HEK293 (cell line): ENCODE results near the gene NRN1L.

Experiments
- GLIS2 ChIP-seq: fragments of 450-650 bp; formaldehyde crosslinking; IDR thresholded peaks from 2 replicates; pipeline ENCODE4 v1.5.1; 2016; ENCODE audit warnings: missing biosample characterization, missing genetic modification characterization
- KLF1 ChIP-seq: fragments of 450-650 bp; formaldehyde crosslinking; IDR thresholded peaks from 2 replicates; pipeline ENCODE4 v1.5.1; 2016; ENCODE audit warnings: missing biosample characterization, missing genetic modification characterization
- KLF7 ChIP-seq: fragments of 450-650 bp; formaldehyde crosslinking; IDR thresholded peaks from 2 replicates; pipeline ENCODE4 v1.5.1; 2016; ENCODE audit warnings: missing biosample characterization, missing genetic modification characterization, borderline replicate concordance
- OSR2 ChIP-seq: fragments of 450-650 bp; formaldehyde crosslinking; IDR thresholded peaks from 2 replicates; pipeline ENCODE4 v1.5.1; 2016; ENCODE audit warnings: missing biosample characterization, missing genetic modification characterization
- RBAK ChIP-seq: fragments of 450-650 bp; formaldehyde crosslinking; IDR thresholded peaks from 2 replicates; pipeline ENCODE4 v1.5.1; 2016; ENCODE audit warnings: missing biosample characterization, missing genetic modification characterization
- SALL2 ChIP-seq: fragments of 450-650 bp; formaldehyde crosslinking; IDR thresholded peaks from 2 replicates; pipeline ENCODE4 v1.5.0; 2017; ENCODE audit warnings: missing biosample characterization, mild to moderate bottlenecking, missing genetic modification characterization, borderline replicate concordance
- ZBTB1 ChIP-seq: fragments of 450-650 bp; formaldehyde crosslinking; IDR thresholded peaks from 2 replicates; pipeline ENCODE4 v1.5.1; 2016; ENCODE audit warnings: missing biosample characterization, missing genetic modification characterization
- ZBTB7A ChIP-seq: fragments of 450-650 bp; formaldehyde crosslinking; IDR thresholded peaks from 2 replicates; pipeline ENCODE4 v1.5.1; 2016; ENCODE audit warnings: low read depth, missing biosample characterization, missing genetic modification characterization
- ZNF132 ChIP-seq: fragments of 450-650 bp; formaldehyde crosslinking; IDR thresholded peaks from 2 replicates; pipeline ENCODE4 v1.5.1; 2017; ENCODE audit warnings: missing biosample characterization, missing genetic modification characterization, borderline replicate concordance
- ZNF174 ChIP-seq: fragments of 450-650 bp; formaldehyde crosslinking; IDR thresholded peaks from 2 replicates; pipeline ENCODE4 v1.5.0; 2017; ENCODE audit warnings: missing biosample characterization, mild to moderate bottlenecking, missing genetic modification characterization
- ZNF221 ChIP-seq: fragments of 450-650 bp; formaldehyde crosslinking; IDR thresholded peaks from 2 replicates; pipeline ENCODE4 v1.5.1; 2017; ENCODE audit warnings: missing biosample characterization, missing genetic modification characterization, borderline replicate concordance
- ZNF223 ChIP-seq: fragments of 450-650 bp; formaldehyde crosslinking; IDR thresholded peaks from 2 replicates; pipeline ENCODE4 v1.5.1; 2016; ENCODE audit warnings: missing biosample characterization, missing genetic modification characterization
- ZNF239 ChIP-seq: fragments of 450-650 bp; formaldehyde crosslinking; IDR thresholded peaks from 2 replicates; pipeline ENCODE4 v1.5.1; 2016; ENCODE audit warnings: missing biosample characterization, missing genetic modification characterization
- ZNF354C ChIP-seq: fragments of 450-650 bp; formaldehyde crosslinking; IDR thresholded peaks from 2 replicates; pipeline ENCODE4 v1.5.1; 2016; ENCODE audit warnings: missing biosample characterization, missing genetic modification characterization, low read depth, borderline replicate concordance
- ZNF391 ChIP-seq: fragments of 450-650 bp; formaldehyde crosslinking; IDR thresholded peaks from 2 replicates; pipeline ENCODE4 v1.5.1; 2016; ENCODE audit warnings: low read depth, missing biosample characterization, missing genetic modification characterization, borderline replicate concordance
- ZNF426 ChIP-seq: fragments of 450-650 bp; formaldehyde crosslinking; IDR thresholded peaks from 2 replicates; pipeline ENCODE4 v1.5.1; 2017; ENCODE audit warnings: missing biosample characterization, missing genetic modification characterization, mild to moderate bottlenecking, inconsistent platforms, moderate library complexity
- ZNF433 ChIP-seq: fragments of 450-650 bp; formaldehyde crosslinking; IDR thresholded peaks from 2 replicates; pipeline ENCODE4 v1.5.1; 2016; ENCODE audit warnings: missing biosample characterization, missing genetic modification characterization, low read depth
- ZNF473 ChIP-seq: fragments of 450-650 bp; formaldehyde crosslinking; IDR thresholded peaks from 2 replicates; pipeline ENCODE4 v1.5.1; 2017; ENCODE audit warnings: missing biosample characterization, missing genetic modification characterization
- ZNF48 ChIP-seq: fragments of 450-650 bp; formaldehyde crosslinking; IDR thresholded peaks from 2 replicates; pipeline ENCODE4 v1.5.1; 2016; ENCODE audit warnings: missing biosample characterization, missing genetic modification characterization
- ZNF501 ChIP-seq: fragments of 450-650 bp; formaldehyde crosslinking; IDR thresholded peaks from 2 replicates; pipeline ENCODE4 v1.5.1; 2016; ENCODE audit warnings: missing biosample characterization, missing genetic modification characterization
- ZNF701 ChIP-seq: fragments of 450-650 bp; formaldehyde crosslinking; IDR thresholded peaks from 2 replicates; pipeline ENCODE4 v1.5.1; 2016; ENCODE audit warnings: missing biosample characterization, missing genetic modification characterization
- ZSCAN16 ChIP-seq: fragments of 450-650 bp; formaldehyde crosslinking; IDR thresholded peaks from 2 replicates; pipeline ENCODE4 v1.5.1; 2016; ENCODE audit warnings: missing biosample characterization, missing genetic modification characterization
- TF ChIP-seq, protein P1 (sequence below): fragments of 450-650 bp; formaldehyde crosslinking; IDR thresholded peaks from 2 replicates; pipeline ENCODE4 v1.5.1; 2016; ENCODE audit warnings: missing biosample characterization, missing genetic modification characterization
- TF ChIP-seq, protein P2 (sequence below): fragments of 450-650 bp; formaldehyde crosslinking; IDR thresholded peaks from 2 replicates; pipeline ENCODE4 v1.5.1; 2016; ENCODE audit warnings: missing biosample characterization, missing genetic modification characterization, borderline replicate concordance
- TF ChIP-seq, protein P3 (sequence below): fragments of 450-650 bp; formaldehyde crosslinking; IDR thresholded peaks from 2 replicates; pipeline ENCODE4 v1.5.1; 2017; ENCODE audit warnings: missing biosample characterization, mild to moderate bottlenecking, missing genetic modification characterization, moderate library complexity
- TF ChIP-seq, protein P4 (sequence below): fragments of 450-650 bp; formaldehyde crosslinking; IDR thresholded peaks from 2 replicates; pipeline ENCODE4 v1.5.1; 2017; ENCODE audit warnings: missing biosample characterization, missing genetic modification characterization
- TF ChIP-seq, protein P5 (sequence below): fragments of 450-650 bp; formaldehyde crosslinking; conservative IDR thresholded peaks from 2 replicates; pipeline ENCODE4 v1.5.1; 2016; ENCODE audit warnings: low read depth, missing biosample characterization, missing genetic modification characterization

Gene NRN1L

DNA sequence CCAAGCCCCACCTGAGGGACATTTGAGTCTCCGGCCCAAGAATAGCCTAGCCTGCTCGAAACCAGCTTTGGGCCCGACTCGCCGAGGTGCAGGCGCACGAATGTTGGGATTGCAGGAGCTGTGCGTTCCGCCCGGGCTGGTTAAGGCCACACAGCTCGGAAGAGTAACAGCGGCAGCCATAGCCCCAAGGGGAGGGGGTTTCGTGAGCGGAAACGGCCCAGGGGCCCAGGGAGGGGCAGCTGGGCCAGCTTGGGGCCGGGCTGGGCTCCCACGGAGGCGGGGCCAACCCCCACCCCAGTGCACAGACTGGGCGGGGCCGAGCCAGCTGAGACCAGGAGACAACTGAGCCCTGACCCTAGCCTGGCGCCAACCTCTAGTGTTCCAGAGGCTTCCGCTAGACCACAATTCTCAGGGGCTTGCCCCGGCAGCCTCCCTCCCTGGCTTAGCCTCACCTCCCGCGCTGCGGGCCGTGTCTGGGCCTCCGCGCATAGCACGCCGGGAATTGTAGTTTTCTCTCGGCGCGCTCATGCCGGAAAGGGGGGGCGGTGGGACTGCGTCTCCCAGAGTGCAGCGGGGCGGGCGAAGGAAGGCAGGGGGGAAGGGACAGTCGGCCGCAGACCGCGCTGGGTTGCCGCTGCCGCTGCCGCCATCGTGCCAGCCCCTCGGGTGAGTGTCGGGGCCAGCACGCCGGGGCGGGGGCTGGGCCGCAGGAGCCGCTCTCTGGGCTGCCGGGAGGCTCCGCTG lies 38.2 kb upstream of the NRN1L start, which contains the start of gene NUTF2 (continued):
- TF ChIP-seq ZNF426 = no peak
- 0 out of 2 replicates have a peak, but pooled peaks have one; percentile 23 for TF ChIP-seq ZNF501 (tag by site-specific recombination)
- no peak for TF ChIP-seq ZNF354C
- TF ChIP-seq, protein P1, sequence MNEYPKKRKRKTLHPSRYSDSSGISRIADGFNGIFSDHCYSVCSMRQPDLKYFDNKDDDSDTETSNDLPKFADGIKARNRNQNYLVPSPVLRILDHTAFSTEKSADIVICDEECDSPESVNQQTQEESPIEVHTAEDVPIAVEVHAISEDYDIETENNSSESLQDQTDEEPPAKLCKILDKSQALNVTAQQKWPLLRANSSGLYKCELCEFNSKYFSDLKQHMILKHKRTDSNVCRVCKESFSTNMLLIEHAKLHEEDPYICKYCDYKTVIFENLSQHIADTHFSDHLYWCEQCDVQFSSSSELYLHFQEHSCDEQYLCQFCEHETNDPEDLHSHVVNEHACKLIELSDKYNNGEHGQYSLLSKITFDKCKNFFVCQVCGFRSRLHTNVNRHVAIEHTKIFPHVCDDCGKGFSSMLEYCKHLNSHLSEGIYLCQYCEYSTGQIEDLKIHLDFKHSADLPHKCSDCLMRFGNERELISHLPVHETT (tag by site-specific recombination) = 0 out of 2 replicates have a peak, but pooled peaks have one; percentile 44
- no peak for TF ChIP-seq RBAK (tag by site-specific recombination)
- TF ChIP-seq KLF1 (tag by site-specific recombination) = peak; percentile 88
- TF ChIP-seq SALL2 (tag by site-specific recombination) = no peak
- TF ChIP-seq ZNF701 = no peak
- no peak for TF ChIP-seq ZNF174
- peak; percentile 67; the same call in 1 of the 2 replicates for TF ChIP-seq ZBTB7A (tag by site-specific recombination)
- no peak for TF ChIP-seq ZNF239 (tag by site-specific recombination)
- no peak for TF ChIP-seq ZNF433 (tag by site-specific recombination)
- TF ChIP-seq ZNF132 = no peak
- TF ChIP-seq ZNF48 (tag by site-specific recombination) = no peak
- no peak for TF ChIP-seq ZNF391
- 0 out of 2 replicates have a peak, but pooled peaks have one; percentile 10 for TF ChIP-seq ZSCAN16
- TF ChIP-seq GLIS2 (tag by site-specific recombination) = peak; percentile 99
- TF ChIP-seq KLF7 (tag by site-specific recombination) = peak; percentile 88; the same call in 1 of the 2 replicates
- TF ChIP-seq, protein P2, sequence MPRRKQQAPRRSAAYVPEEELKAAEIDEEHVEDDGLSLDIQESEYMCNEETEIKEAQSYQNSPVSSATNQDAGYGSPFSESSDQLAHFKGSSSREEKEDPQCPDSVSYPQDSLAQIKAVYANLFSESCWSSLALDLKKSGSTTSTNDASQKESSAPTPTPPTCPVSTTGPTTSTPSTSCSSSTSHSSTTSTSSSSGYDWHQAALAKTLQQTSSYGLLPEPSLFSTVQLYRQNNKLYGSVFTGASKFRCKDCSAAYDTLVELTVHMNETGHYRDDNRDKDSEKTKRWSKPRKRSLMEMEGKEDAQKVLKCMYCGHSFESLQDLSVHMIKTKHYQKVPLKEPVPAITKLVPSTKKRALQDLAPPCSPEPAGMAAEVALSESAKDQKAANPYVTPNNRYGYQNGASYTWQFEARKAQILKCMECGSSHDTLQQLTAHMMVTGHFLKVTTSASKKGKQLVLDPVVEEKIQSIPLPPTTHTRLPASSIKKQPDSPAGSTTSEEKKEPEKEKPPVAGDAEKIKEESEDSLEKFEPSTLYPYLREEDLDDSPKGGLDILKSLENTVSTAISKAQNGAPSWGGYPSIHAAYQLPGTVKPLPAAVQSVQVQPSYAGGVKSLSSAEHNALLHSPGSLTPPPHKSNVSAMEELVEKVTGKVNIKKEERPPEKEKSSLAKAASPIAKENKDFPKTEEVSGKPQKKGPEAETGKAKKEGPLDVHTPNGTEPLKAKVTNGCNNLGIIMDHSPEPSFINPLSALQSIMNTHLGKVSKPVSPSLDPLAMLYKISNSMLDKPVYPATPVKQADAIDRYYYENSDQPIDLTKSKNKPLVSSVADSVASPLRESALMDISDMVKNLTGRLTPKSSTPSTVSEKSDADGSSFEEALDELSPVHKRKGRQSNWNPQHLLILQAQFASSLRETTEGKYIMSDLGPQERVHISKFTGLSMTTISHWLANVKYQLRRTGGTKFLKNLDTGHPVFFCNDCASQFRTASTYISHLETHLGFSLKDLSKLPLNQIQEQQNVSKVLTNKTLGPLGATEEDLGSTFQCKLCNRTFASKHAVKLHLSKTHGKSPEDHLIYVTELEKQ (tag by site-specific recombination) = no peak
- no peak for TF ChIP-seq ZNF223 (tag by site-specific recombination)
- TF ChIP-seq, protein P3, sequence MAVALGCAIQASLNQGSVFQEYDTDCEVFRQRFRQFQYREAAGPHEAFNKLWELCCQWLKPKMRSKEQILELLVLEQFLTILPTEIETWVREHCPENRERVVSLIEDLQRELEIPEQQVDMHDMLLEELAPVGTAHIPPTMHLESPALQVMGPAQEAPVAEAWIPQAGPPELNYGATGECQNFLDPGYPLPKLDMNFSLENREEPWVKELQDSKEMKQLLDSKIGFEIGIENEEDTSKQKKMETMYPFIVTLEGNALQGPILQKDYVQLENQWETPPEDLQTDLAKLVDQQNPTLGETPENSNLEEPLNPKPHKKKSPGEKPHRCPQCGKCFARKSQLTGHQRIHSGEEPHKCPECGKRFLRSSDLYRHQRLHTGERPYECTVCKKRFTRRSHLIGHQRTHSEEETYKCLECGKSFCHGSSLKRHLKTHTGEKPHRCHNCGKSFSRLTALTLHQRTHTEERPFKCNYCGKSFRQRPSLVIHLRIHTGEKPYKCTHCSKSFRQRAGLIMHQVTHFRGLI (tag by site-specific recombination) = peak; percentile 85
- no peak for TF ChIP-seq ZNF221 (tag by site-specific recombination)
- no peak for TF ChIP-seq ZBTB1 (tag by site-specific recombination)
- TF ChIP-seq, protein P4, sequence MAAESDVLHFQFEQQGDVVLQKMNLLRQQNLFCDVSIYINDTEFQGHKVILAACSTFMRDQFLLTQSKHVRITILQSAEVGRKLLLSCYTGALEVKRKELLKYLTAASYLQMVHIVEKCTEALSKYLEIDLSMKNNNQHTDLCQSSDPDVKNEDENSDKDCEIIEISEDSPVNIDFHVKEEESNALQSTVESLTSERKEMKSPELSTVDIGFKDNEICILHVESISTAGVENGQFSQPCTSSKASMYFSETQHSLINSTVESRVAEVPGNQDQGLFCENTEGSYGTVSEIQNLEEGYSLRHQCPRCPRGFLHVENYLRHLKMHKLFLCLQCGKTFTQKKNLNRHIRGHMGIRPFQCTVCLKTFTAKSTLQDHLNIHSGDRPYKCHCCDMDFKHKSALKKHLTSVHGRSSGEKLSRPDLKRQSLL (tag by site-specific recombination) = no peak
- peak; percentile 64 for TF ChIP-seq OSR2
- TF ChIP-seq, protein P5, sequence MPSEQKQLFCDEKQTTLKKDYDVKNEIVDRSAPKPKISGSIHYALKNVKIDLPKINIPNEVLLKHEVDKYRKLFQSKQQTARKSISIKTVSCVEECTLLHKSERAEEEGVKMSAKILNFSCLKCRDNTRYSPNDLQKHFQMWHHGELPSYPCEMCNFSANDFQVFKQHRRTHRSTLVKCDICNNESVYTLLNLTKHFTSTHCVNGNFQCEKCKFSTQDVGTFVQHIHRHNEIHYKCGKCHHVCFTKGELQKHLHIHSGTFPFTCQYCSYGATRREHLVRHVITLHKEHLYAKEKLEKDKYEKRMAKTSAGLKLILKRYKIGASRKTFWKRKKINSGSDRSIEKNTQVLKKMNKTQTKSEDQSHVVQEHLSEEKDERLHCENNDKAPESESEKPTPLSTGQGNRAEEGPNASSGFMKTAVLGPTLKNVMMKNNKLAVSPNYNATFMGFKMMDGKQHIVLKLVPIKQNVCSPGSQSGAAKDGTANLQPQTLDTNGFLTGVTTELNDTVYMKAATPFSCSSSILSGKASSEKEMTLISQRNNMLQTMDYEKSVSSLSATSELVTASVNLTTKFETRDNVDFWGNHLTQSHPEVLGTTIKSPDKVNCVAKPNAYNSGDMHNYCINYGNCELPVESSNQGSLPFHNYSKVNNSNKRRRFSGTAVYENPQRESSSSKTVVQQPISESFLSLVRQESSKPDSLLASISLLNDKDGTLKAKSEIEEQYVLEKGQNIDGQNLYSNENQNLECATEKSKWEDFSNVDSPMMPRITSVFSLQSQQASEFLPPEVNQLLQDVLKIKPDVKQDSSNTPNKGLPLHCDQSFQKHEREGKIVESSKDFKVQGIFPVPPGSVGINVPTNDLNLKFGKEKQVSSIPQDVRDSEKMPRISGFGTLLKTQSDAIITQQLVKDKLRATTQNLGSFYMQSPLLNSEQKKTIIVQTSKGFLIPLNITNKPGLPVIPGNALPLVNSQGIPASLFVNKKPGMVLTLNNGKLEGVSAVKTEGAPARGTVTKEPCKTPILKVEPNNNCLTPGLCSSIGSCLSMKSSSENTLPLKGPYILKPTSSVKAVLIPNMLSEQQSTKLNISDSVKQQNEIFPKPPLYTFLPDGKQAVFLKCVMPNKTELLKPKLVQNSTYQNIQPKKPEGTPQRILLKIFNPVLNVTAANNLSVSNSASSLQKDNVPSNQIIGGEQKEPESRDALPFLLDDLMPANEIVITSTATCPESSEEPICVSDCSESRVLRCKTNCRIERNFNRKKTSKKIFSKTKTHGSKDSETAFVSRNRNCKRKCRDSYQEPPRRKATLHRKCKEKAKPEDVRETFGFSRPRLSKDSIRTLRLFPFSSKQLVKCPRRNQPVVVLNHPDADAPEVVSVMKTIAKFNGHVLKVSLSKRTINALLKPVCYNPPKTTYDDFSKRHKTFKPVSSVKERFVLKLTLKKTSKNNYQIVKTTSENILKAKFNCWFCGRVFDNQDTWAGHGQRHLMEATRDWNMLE = 0 out of 2 replicates have a peak, but pooled peaks have one; percentile 12
- no peak for TF ChIP-seq ZNF473 (tag by site-specific recombination)
